ENCODE data around the gene WIPF3.

GRCh38 chr7:29884399-29885272 is 78.3 kb downstream of the WIPF3 start:
- peak in 2 of 4 experiments; percentile 19 for TF ChIP-seq CTCF (IDR thresholded peaks at IDR 0.05)
- TF ChIP-seq POLR2A (IDR thresholded peaks at IDR 0.05): no peak
- peak; percentile 8 for TF ChIP-seq POLR2AphosphoS5 (IDR thresholded peaks at IDR 0.05)
